NCI-H2081 (cell line): Measurements from ENCODE around the gene FILIP1L.

Experiments
- DNase-seq, 2 experiments: peaks; one replicate each; lab custom pipeline; 2025; lab: John Stamatoyannopoulos, UW

FILIP1L gene

GRCh38 chr3:100125161-100125938 lies 11.0 kb upstream of the FILIP1L start:
- DNase-seq, result no peak

GRCh38 chr3:100124201-100124761 lies 10.0 kb upstream of the FILIP1L start:
- DNase-seq, result no peak

- no peak for DNase-seq
These were observed 8.8 kb upstream of the FILIP1L start for GRCh38 chr3:100123112-100123511.

GRCh38 chr3:100122321-100122720 lies 8.0 kb upstream of the FILIP1L start:
- DNase-seq, result no peak

GRCh38 chr3:100120693-100121092 lies 6.4 kb upstream of the FILIP1L start:
- no peak for DNase-seq

GRCh38 chr3:100120012-100120411 lies 5.7 kb upstream of the FILIP1L start:
- DNase-seq, result no peak

- DNase-seq, result no peak
These were observed 2.8 kb upstream of the FILIP1L start for GRCh38 chr3:100117093-100117492.

GRCh38 chr3:100113723-100114412 lies 433 bp downstream of the FILIP1L start:
- DNase-seq, result no peak

GRCh38 chr3:100111728-100112127 lies 2.6 kb downstream of the FILIP1L start:
- DNase-seq, result no peak

- no peak for DNase-seq
These were observed 4.1 kb downstream of the FILIP1L start for GRCh38 chr3:100110162-100110561.

- DNase-seq, result no peak
These were observed 5.7 kb downstream of the FILIP1L start for GRCh38 chr3:100108464-100109079.

- peak in 1 of 2 experiments; percentile 15 for DNase-seq
These were observed 7.0 kb downstream of the FILIP1L start for GRCh38 chr3:100107221-100107814.

- DNase-seq, result no peak
These were observed 7.7 kb downstream of the FILIP1L start for GRCh38 chr3:100106531-100107141.

- DNase-seq, result peak in 1 of 2 experiments; percentile 10
These were observed 8.2 kb downstream of the FILIP1L start for GRCh38 chr3:100106094-100106493.

GRCh38 chr3:100105501-100105900 lies 8.8 kb downstream of the FILIP1L start:
- DNase-seq, result no peak

- no peak for DNase-seq
These were observed 9.4 kb downstream of the FILIP1L start for GRCh38 chr3:100104817-100105413.

- DNase-seq, result no peak
These were observed 9.9 kb downstream of the FILIP1L start for GRCh38 chr3:100104442-100104798.

- peak; percentile 43 to 90 for DNase-seq
These were observed 10.5 kb downstream of the FILIP1L start for GRCh38 chr3:100103558-100104441.

- no peak for DNase-seq
These were observed 11.5 kb downstream of the FILIP1L start for GRCh38 chr3:100102757-100103156.

GRCh38 chr3:100100425-100100824 lies 13.9 kb downstream of the FILIP1L start:
- no peak for DNase-seq
